WTC11 (cell line): Measurements from ENCODE around the gene IQCC. TPM values are rescaled to one million over a fixed set of nuclear protein-coding genes. Genes with fewer than 3 reads are reported as not detected.
A peak's percentile ranks its signal among the peaks of the same experiment; 100 is the strongest.

ENCODE experiments used
- ATAC-seq: fragments of 200-7000 bp; cut with Tn5 transposase; 2 replicates; pipeline ENCODE4 v1.10.0; 2021; ENCODE audit warnings: mild to moderate bottlenecking, moderate library complexity
- CTCF ChIA-PET: fragments of 300-600 bp; sonication (Branson Sonifier 250); formaldehyde crosslinking; loops from one replicate; lab custom pipeline; 2021; ENCODE audit warnings: antibody characterized with exemption; lab: Charles Lee
- POLR2A ChIA-PET: fragments of 350-600 bp; sonication (Branson Sonifier 250); formaldehyde crosslinking; loops from one replicate; lab custom pipeline; 2021; ENCODE audit warnings: antibody characterized with exemption; lab: Charles Lee
- DNase-seq: peaks from one replicate; pipeline ENCODE4 v3.0.0; 2021; ENCODE audit warnings: low spot score
- H3K27ac Mint-ChIP-seq: 2 replicates; pipeline ENCODE4 v1.8.0; 2021; ENCODE audit warnings: mixed read lengths
- H3K27me3 Mint-ChIP-seq: 2 replicates; pipeline ENCODE4 v1.8.0; 2021; ENCODE audit warnings: low read depth, mild to moderate bottlenecking, moderate library complexity, mixed read lengths
- H3K36me3 Mint-ChIP-seq: 2 replicates; pipeline ENCODE4 v1.8.0; 2021; ENCODE audit warnings: mixed read lengths
- H3K4me1 Mint-ChIP-seq: 2 replicates; pipeline ENCODE4 v1.8.0; 2022; ENCODE audit warnings: mixed read lengths
- H3K4me3 Mint-ChIP-seq: 2 replicates; pipeline ENCODE4 v1.8.0; 2021; ENCODE audit warnings: mild to moderate bottlenecking, moderate library complexity, mixed read lengths
- H3K9me3 Mint-ChIP-seq: 2 replicates; pipeline ENCODE4 v1.8.0; 2021; ENCODE audit warnings: mixed read lengths
- EMX1 ChIP-seq: fragments of 250-450 bp; sonication (Bioruptor Pico); IDR thresholded peaks from 2 replicates; pipeline ENCODE4 v1.8.0; 2021; ENCODE audit warnings: mild to moderate bottlenecking
- GABPB1 ChIP-seq: sonication (generic); formaldehyde crosslinking; IDR thresholded peaks from 2 replicates; pipeline ENCODE4 v1.8.1; 2023; ENCODE audit warnings: mild to moderate bottlenecking, missing genetic modification reagents
- NFATC4 ChIP-seq: fragments of 250-450 bp; sonication (Bioruptor Pico); IDR thresholded peaks from 2 replicates; pipeline ENCODE4 v1.9.0; 2021; ENCODE audit warnings: mild to moderate bottlenecking
- RORB ChIP-seq: fragments of 250-450 bp; sonication (Bioruptor Pico); IDR thresholded peaks from 2 replicates; pipeline ENCODE4 v1.9.0; 2021; ENCODE audit warnings: mild to moderate bottlenecking
- ZBTB21 ChIP-seq: sonication (generic); formaldehyde crosslinking; IDR thresholded peaks from 2 replicates; pipeline ENCODE4 v1.8.1; 2023; ENCODE audit warnings: mild to moderate bottlenecking, missing genetic modification reagents, borderline replicate concordance
- ZNF138 ChIP-seq: sonication (generic); formaldehyde crosslinking; conservative IDR thresholded peaks from 2 replicates; pipeline ENCODE4 v1.8.1; 2022; ENCODE audit warnings: mild to moderate bottlenecking, moderate library complexity, missing genetic modification reagents
- total RNA-seq: library from RNA; stranded (reverse); gene quantifications from 3 replicates; pipeline ENCODE4 v1.2.3, GENCODE V29; 2021
- TF ChIP-seq, protein P1 (sequence below): fragments of 200-600 bp; IDR thresholded peaks from 2 replicates; pipeline ENCODE4 v1.8.0; 2022; ENCODE audit warnings: antibody characterized with exemption
- TF ChIP-seq, protein P2 (sequence below): sonication (generic); formaldehyde crosslinking; IDR thresholded peaks from 2 replicates; pipeline ENCODE4 v1.8.1; 2023; ENCODE audit warnings: mild to moderate bottlenecking, missing genetic modification reagents
- TF ChIP-seq, protein P3 (sequence below): fragments of 250-450 bp; sonication (Bioruptor Pico); IDR thresholded peaks from 2 replicates; pipeline ENCODE4 v2.1.2; 2022; ENCODE audit warnings: mild to moderate bottlenecking, moderate library complexity
- TF ChIP-seq, protein P4 (sequence below): sonication (generic); formaldehyde crosslinking; IDR thresholded peaks from 2 replicates; pipeline ENCODE4 v1.8.1; 2022; ENCODE audit warnings: mild to moderate bottlenecking, moderate library complexity, missing genetic modification reagents
- TF ChIP-seq, protein P5 (sequence below): sonication (generic); formaldehyde crosslinking; IDR thresholded peaks from 2 replicates; pipeline ENCODE4 v1.8.1; 2022; ENCODE audit warnings: low read depth, mild to moderate bottlenecking, moderate library complexity, missing genetic modification reagents, borderline replicate concordance
- TF ChIP-seq, protein P6 (sequence below): fragments of 250-450 bp; sonication (Bioruptor Pico); IDR thresholded peaks from 2 replicates; pipeline ENCODE4 v1.9.0; 2021; ENCODE audit warnings: mild to moderate bottlenecking

Gene IQCC
- total RNA-seq, 1 experiment from 2014 or later, result 5.2 TPM

DNA sequence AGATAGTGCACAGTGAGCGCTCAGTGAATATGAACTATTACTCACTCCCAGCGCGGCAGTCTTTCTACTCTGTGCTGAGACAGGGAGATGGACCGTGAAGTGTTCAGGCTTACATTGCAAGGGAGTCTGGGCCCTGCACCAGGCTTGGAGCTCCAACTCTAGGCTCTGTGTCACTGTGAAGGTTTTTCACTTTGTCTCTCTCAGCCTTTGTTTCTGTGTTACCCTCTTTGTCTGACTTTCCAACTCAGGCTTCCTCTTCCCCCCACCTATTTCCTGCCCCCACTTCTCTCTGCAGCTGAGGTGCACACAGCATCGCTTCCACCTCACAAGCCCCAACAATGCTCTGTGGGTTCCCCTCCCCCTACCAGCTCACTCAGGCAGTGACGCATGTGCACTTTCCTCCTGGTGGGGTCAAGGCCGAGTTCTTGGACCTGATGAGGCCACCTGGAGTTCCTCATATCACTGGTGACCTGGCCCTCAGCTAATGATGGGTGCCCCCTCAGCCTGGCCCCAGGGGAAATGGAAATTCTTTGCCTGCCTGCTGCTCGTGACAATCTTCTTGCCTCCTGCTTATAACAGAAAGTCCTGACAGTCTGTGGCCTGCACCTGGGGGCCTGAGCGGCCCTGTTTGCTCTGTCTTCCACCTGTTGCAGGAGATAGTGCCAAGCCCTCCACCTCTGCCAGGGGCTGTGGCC is 44.5 kb downstream of the IQCC start:
- ChIA-PET POLR2A (interaction anchor here (0.5 to 3.2 kb wide), 4 partner anchors 10 to 375 kb away, joined by 3 to 30 read pairs (median 10); no protein-coding TSS in a partner anchor), CTCF (interaction anchor here (0.6 to 6.1 kb wide), 8 partner anchors 9 to 66 kb away, joined by 3 to 75 read pairs (median 14); partner anchors contain the start of genes EIF3I and TMEM234)
- ATAC-seq, result no peak
- peak overlapping the region; percentile 70 for H3K27ac Mint-ChIP-seq
- peaks cover 40% of the 10 kb centered on the region for H3K4me1 Mint-ChIP-seq
- H3K9me3 Mint-ChIP-seq, result no peaks in the 10 kb centered on the region
- peak overlapping the region; percentile 24; the same call in 1 of the 2 replicates for H3K4me3 Mint-ChIP-seq
- peaks cover 4% of the 10 kb centered on the region for H3K27me3 Mint-ChIP-seq
- H3K36me3 Mint-ChIP-seq, result no peaks in the 10 kb centered on the region
- no peak for DNase-seq
- TF ChIP-seq GABPB1 (CRISPR knock-in tag) (peak; percentile 48; the same call in 1 of the 2 replicates), RORB (CRISPR knock-in tag) (no peak), ZNF138 (CRISPR knock-in tag) (no peak), ZBTB21 (CRISPR knock-in tag) (no peak)
- TF ChIP-seq, protein P1, sequence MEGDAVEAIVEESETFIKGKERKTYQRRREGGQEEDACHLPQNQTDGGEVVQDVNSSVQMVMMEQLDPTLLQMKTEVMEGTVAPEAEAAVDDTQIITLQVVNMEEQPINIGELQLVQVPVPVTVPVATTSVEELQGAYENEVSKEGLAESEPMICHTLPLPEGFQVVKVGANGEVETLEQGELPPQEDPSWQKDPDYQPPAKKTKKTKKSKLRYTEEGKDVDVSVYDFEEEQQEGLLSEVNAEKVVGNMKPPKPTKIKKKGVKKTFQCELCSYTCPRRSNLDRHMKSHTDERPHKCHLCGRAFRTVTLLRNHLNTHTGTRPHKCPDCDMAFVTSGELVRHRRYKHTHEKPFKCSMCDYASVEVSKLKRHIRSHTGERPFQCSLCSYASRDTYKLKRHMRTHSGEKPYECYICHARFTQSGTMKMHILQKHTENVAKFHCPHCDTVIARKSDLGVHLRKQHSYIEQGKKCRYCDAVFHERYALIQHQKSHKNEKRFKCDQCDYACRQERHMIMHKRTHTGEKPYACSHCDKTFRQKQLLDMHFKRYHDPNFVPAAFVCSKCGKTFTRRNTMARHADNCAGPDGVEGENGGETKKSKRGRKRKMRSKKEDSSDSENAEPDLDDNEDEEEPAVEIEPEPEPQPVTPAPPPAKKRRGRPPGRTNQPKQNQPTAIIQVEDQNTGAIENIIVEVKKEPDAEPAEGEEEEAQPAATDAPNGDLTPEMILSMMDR, result no peak
- TF ChIP-seq, protein P2, sequence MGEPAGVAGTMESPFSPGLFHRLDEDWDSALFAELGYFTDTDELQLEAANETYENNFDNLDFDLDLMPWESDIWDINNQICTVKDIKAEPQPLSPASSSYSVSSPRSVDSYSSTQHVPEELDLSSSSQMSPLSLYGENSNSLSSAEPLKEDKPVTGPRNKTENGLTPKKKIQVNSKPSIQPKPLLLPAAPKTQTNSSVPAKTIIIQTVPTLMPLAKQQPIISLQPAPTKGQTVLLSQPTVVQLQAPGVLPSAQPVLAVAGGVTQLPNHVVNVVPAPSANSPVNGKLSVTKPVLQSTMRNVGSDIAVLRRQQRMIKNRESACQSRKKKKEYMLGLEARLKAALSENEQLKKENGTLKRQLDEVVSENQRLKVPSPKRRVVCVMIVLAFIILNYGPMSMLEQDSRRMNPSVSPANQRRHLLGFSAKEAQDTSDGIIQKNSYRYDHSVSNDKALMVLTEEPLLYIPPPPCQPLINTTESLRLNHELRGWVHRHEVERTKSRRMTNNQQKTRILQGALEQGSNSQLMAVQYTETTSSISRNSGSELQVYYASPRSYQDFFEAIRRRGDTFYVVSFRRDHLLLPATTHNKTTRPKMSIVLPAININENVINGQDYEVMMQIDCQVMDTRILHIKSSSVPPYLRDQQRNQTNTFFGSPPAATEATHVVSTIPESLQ (CRISPR knock-in tag), result no peak

DNA sequence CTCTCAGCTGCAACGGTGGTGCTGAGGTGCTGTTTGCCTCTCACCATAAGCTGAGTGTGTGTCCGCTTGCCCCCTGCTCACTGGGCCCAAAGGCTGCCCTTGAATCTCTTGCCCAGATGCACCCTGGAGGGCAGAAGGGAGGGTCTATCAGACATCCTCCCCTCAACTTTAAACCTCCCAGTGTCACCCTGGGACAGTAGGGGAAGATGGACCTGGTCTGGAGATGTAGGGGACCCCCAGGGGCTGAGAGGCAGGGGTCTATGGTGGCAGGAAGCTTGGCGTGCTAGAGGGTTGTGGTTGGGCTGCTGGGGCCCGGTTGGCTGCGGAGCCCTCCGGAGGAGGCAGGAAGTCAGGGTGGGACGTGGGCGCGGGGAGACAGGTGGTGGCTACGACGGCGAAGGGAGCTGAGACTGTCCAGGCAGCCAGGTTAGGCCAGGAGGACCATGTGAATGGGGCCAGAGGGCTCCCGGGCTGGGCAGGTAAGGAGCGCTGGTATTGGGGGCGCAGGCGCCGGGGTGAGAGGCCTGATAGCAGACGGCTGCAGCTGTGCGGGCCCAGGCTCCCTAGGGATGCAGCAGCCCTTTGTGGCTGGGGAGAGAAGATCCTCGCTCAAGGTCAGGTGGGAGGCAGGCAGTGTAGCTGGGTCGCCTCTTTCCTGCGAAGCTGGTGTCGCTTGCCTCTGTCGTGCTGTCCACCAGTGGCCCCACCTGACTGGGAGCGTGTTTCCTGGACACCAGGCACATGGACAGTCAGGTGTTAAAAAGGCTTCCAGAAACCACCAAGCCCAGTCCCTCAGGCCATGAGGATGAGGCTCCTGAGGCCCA is 45.6 kb downstream of the IQCC start, which contains the start of gene LCK:
LCK (plus strand) TSS at position 373 of the 824 bp plus-strand sequence. CDS start 23,065 bp downstream, outside the sequence.
- CTCF ChIA-PET, result interaction anchor here (1.6 to 6.1 kb wide), 5 partner anchors 11 to 65 kb away, joined by 4 to 75 read pairs (median 23); partner anchors contain the start of genes EIF3I and TMEM234
- POLR2A ChIA-PET, result interaction anchor here (3.2 kb wide), 1 partner anchor 23 kb away, joined by 16 read pairs; no protein-coding TSS in a partner anchor
- DNase-seq (no peak), ATAC-seq (no peak)
- H3K27ac Mint-ChIP-seq, result peak within 1 kb of the TSS; percentile 80; the same call in 1 of the 2 replicates
- peak; percentile 50; the same call in 1 of the 2 replicates for TF ChIP-seq EMX1 (CRISPR knock-in tag)
- TF ChIP-seq, protein P3, sequence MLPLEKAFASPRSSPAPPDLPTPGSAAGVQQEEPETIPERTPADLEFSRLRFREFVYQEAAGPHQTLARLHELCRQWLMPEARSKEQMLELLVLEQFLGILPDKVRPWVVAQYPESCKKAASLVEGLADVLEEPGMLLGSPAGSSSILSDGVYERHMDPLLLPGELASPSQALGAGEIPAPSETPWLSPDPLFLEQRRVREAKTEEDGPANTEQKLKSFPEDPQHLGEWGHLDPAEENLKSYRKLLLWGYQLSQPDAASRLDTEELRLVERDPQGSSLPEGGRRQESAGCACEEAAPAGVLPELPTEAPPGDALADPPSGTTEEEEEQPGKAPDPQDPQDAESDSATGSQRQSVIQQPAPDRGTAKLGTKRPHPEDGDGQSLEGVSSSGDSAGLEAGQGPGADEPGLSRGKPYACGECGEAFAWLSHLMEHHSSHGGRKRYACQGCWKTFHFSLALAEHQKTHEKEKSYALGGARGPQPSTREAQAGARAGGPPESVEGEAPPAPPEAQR, result no peak
- TF ChIP-seq, protein P4, sequence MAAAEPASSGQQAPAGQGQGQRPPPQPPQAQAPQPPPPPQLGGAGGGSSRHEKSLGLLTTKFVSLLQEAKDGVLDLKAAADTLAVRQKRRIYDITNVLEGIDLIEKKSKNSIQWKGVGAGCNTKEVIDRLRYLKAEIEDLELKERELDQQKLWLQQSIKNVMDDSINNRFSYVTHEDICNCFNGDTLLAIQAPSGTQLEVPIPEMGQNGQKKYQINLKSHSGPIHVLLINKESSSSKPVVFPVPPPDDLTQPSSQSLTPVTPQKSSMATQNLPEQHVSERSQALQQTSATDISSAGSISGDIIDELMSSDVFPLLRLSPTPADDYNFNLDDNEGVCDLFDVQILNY, result no peak
- TF ChIP-seq, protein P5, sequence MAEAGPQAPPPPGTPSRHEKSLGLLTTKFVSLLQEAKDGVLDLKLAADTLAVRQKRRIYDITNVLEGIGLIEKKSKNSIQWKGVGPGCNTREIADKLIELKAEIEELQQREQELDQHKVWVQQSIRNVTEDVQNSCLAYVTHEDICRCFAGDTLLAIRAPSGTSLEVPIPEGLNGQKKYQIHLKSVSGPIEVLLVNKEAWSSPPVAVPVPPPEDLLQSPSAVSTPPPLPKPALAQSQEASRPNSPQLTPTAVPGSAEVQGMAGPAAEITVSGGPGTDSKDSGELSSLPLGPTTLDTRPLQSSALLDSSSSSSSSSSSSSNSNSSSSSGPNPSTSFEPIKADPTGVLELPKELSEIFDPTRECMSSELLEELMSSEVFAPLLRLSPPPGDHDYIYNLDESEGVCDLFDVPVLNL (CRISPR knock-in tag), result no peak
- TF ChIP-seq, protein P6, sequence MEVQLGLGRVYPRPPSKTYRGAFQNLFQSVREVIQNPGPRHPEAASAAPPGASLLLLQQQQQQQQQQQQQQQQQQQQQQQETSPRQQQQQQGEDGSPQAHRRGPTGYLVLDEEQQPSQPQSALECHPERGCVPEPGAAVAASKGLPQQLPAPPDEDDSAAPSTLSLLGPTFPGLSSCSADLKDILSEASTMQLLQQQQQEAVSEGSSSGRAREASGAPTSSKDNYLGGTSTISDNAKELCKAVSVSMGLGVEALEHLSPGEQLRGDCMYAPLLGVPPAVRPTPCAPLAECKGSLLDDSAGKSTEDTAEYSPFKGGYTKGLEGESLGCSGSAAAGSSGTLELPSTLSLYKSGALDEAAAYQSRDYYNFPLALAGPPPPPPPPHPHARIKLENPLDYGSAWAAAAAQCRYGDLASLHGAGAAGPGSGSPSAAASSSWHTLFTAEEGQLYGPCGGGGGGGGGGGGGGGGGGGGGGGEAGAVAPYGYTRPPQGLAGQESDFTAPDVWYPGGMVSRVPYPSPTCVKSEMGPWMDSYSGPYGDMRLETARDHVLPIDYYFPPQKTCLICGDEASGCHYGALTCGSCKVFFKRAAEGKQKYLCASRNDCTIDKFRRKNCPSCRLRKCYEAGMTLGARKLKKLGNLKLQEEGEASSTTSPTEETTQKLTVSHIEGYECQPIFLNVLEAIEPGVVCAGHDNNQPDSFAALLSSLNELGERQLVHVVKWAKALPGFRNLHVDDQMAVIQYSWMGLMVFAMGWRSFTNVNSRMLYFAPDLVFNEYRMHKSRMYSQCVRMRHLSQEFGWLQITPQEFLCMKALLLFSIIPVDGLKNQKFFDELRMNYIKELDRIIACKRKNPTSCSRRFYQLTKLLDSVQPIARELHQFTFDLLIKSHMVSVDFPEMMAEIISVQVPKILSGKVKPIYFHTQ (CRISPR knock-in tag), result no peak
- 0 out of 2 replicates have a peak, but pooled peaks have one; percentile 8 for TF ChIP-seq NFATC4 (CRISPR knock-in tag)
- TF ChIP-seq, all 79 proteins: peak for 2
- no peaks in the 10 kb centered on the region for H3K36me3 Mint-ChIP-seq
- peak within 1 kb of the TSS; percentile 24; the same call in 1 of the 2 replicates for H3K4me3 Mint-ChIP-seq
- peaks cover 4% of the 10 kb centered on the region for H3K27me3 Mint-ChIP-seq
- H3K9me3 Mint-ChIP-seq, result no peaks in the 10 kb centered on the region
- peaks cover 40% of the 10 kb centered on the region for H3K4me1 Mint-ChIP-seq
